ENCODE results near the gene GALR3.

GALR3 gene

DNA sequence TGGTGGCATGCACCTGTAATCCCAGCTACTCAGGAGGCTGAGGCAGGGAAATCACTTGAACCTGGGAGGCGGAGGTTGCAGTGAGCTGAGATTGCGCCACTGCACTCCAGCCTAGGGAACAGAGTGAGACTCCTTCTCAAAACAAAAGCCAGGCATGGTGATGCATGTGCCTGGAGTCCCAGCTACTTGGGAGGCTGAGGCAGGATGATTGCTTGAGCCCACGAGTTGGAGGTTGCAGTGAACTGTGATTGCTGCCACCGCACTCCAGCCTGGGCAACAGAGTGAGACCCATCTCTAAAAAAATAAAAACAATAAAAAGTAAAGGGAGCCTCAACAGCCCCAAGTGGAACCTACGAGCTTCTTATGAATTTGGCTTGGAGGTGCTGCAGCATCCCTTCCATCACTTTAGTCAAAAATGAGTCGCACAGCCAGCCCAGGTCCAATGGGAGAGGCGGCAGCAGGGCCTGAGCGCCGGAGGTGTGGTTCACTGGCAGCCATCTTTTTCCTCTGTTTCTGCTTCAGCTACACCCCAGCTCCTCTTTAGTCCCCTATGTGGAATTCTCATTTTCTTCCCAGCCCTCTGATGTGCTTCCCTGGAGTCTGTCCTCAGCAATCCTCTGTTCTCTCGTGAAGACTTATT is 44.7 kb upstream of the GALR3 start:
- Histone ChIP-seq H3K27me3 (replicated peaks) (no peaks in the 10 kb centered on the region), H3K36me3 (replicated peaks) (peaks cover 4% of the 10 kb centered on the region), H3K4me3 (ENCODE audit: low read depth, low read length) (no peak overlapping the region), H3K27ac (no peak overlapping the region)
- TF ChIP-seq, protein P1, sequence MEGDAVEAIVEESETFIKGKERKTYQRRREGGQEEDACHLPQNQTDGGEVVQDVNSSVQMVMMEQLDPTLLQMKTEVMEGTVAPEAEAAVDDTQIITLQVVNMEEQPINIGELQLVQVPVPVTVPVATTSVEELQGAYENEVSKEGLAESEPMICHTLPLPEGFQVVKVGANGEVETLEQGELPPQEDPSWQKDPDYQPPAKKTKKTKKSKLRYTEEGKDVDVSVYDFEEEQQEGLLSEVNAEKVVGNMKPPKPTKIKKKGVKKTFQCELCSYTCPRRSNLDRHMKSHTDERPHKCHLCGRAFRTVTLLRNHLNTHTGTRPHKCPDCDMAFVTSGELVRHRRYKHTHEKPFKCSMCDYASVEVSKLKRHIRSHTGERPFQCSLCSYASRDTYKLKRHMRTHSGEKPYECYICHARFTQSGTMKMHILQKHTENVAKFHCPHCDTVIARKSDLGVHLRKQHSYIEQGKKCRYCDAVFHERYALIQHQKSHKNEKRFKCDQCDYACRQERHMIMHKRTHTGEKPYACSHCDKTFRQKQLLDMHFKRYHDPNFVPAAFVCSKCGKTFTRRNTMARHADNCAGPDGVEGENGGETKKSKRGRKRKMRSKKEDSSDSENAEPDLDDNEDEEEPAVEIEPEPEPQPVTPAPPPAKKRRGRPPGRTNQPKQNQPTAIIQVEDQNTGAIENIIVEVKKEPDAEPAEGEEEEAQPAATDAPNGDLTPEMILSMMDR (IDR thresholded peaks at IDR 0.05; ENCODE audit: low read depth, low read length, missing control alignments), result no peak
- DNase-seq, result no peak
- in situ Hi-C loops (cut with HindIII; ENCODE audit: low pct_ligation_motif_present, low sequenced_read_pairs), result no loop called here

DNA sequence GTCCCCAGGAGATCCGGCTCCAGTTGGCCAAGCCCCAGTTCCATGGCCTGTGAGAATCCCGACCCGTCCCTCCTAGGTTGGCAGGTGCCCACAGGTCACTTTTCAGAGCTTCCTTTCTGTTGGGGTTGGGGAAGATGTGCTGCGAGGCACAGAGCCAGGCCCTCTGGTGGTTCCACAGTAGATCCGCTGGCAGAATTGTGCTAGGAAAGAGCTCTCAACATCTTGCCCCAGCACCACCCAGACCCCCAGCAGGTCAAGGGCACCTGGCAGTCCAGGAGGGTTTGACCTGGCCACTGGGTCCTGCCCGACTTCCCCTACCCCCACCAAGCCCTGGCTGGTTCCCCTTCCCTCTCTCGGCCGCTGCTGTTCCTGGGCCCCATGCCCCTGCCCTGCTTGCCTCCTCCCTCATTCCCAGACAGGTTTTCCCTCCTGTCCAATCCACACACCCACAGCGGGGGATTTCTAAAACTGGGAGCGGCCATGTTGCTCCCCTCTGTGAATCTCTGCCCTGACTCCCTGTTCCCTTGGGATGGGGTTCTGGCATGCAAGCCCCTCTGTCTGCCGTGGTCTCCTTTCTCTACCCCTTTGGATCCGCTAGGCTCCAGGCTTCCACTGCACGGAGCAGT is 41.6 kb upstream of the GALR3 start:
- TF ChIP-seq, protein P1 (IDR thresholded peaks at IDR 0.05; ENCODE audit: low read depth, low read length, missing control alignments), result peak; percentile 45
- no peak for DNase-seq
- no peaks in the 10 kb centered on the region for H3K36me3 ChIP-seq (replicated peaks)
- in situ Hi-C loops (cut with HindIII; ENCODE audit: low pct_ligation_motif_present, low sequenced_read_pairs), result no loop called here
- no peak overlapping the region for H3K4me3 ChIP-seq (ENCODE audit: low read depth, low read length)
- H3K27me3 ChIP-seq (replicated peaks), result no peaks in the 10 kb centered on the region
- no peak overlapping the region for H3K27ac ChIP-seq

DNA sequence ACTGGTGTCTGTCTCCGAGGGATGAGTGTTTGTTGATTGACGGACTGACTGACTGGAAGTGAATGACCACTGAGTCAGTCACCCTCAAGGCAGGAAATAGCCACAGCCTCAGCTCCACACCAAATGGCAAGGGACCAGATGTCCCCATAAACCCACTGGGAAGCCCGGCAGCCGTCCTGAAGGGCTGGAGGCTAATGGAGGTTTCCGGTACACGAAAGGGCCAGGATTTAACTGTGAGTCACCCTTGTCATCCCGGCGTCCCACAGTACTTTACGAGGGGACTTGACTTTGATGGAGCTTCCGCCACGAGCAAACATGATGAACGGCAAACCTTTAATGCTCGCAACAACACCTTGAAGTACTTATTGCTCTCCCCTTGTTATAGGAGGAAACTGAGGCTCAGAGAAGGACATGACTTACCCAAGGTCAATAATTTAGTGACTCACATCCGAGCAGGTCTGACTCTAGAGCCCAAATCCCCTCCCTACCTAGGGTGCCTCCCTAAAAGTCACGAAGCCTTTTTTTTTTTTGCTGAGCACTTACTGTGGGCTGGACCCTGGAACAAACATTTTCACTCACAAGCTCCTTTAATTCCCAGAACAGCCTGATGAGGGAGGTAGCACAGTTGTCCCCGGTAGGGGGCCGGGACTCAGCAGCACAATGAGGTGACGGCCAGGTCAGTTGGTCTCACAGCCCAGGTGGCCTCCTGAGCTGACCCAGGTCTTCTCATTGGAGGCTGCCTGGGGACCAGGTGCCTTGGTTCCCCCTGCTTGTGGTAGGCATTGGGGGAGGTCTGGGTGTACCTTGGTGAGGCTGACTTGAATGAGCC is 40.6 kb upstream of the GALR3 start:
- in situ Hi-C loops (cut with HindIII; ENCODE audit: low pct_ligation_motif_present, low sequenced_read_pairs), result no loop called here
- Histone ChIP-seq H3K27ac (no peak overlapping the region), H3K36me3 (replicated peaks) (no peaks in the 10 kb centered on the region), H3K4me3 (ENCODE audit: low read depth, low read length) (no peak overlapping the region), H3K27me3 (replicated peaks) (no peaks in the 10 kb centered on the region)
- TF ChIP-seq, protein P1 (IDR thresholded peaks at IDR 0.05; ENCODE audit: low read depth, low read length, missing control alignments), result peak; percentile 41
- DNase-seq, result no peak

DNA sequence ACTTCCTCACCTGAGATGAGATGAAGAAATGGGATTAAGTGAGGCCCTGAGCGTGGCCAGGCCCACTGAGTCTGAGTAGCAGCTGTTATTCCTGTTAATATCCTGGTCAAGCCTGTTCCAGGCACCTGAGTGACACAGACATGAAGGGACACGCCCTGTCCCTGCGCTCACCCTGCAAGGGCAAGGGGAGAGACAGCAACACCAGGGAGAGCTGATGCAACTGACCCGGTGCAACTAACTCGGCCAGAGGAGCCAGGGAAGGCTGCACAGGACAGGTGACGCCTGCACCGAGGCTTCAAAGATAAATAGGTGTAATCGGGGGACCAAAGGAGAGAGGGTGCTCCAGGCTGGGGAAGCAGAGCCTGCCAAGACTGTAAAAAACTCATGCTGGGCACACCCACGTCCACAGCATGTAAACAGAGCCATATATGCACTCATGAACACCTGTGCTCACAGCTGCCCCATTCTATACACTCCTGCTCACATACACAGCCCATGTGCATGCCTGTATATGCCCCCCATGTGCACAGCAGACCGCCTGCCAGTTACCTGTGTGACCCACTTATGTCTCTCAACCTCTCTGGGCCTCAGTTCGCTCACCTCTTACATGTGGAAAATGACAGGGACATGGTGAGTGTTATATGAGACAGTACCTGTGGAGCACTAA is 38.2 kb upstream of the GALR3 start:
- in situ Hi-C loops (cut with HindIII; ENCODE audit: low pct_ligation_motif_present, low sequenced_read_pairs), result no loop called here
- no peak for DNase-seq
- no peak overlapping the region for H3K27ac ChIP-seq
- H3K36me3 ChIP-seq (replicated peaks), result no peaks in the 10 kb centered on the region
- TF ChIP-seq, protein P1 (IDR thresholded peaks at IDR 0.05; ENCODE audit: low read depth, low read length, missing control alignments), result no peak
- no peak overlapping the region for H3K4me3 ChIP-seq (ENCODE audit: low read depth, low read length)
- H3K27me3 ChIP-seq (replicated peaks), result no peaks in the 10 kb centered on the region

DNA sequence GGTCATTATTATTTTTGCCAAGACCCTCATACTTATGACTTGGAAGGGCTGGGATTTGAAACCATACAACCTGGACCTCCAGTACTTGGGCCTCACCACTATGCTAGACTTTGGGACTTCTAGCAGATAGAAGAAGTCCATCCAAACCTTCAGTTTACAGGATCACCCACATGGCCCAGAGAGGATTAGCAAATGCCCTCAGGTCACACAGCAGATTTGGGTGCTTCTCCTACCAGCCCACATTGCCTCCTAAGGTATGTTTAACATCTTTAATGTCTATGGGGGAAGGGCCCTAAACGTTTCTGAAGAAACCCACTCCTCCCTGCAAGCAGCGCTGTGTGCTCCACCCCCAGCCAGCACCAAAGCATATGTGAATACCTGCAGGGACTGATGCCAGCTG is 32.9 kb upstream of the GALR3 start:
- no peak for DNase-seq
- Histone ChIP-seq H3K27me3 (replicated peaks) (no peaks in the 10 kb centered on the region), H3K36me3 (replicated peaks) (no peaks in the 10 kb centered on the region), H3K4me3 (ENCODE audit: low read depth, low read length) (no peak overlapping the region), H3K27ac (no peak overlapping the region)
- in situ Hi-C loops (cut with HindIII; ENCODE audit: low pct_ligation_motif_present, low sequenced_read_pairs), result no loop called here
- TF ChIP-seq, protein P1 (IDR thresholded peaks at IDR 0.05; ENCODE audit: low read depth, low read length, missing control alignments), result no peak

Data from brain microvascular endothelial cell (primary cell).